GM12892 (cell line): Measurements from ENCODE around the gene FAM217A.

Source experiments
- POLR2A ChIP-seq: IDR thresholded peaks from 2 replicates; pipeline ENCODE4 v1.6.1; 2011; ENCODE audit warnings: low read depth, low read length, control low read depth
- POLR2AphosphoS5 ChIP-seq: IDR thresholded peaks from 2 replicates; pipeline ENCODE4 v1.6.1; 2011; ENCODE audit warnings: low read depth, low read length, control low read depth
- TAF1 ChIP-seq: IDR thresholded peaks from 2 replicates; pipeline ENCODE4 v1.6.1; 2011; ENCODE audit warnings: low read depth, mild to moderate bottlenecking, control low read depth, low read length, borderline replicate concordance

DNA sequence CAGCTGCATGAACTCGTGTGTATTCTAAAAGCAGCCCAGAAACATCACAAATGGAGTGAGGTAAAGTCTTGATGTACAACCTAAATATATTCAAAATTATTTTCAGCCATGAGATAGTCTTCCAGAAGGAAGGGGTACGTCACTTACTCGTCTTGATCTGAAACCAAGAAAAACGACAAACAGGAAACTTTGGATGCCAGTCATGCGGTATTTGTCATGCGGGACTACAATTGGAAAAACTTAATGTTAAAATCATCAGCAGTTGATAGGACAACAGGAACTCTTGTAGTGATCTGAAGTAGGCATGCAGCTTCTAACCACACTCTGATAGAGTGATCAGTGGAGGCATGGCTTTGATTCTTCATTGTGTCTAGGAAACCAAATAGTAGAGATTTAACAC is 29.7 kb downstream of the FAM217A start:
- TF ChIP-seq POLR2A (no peak), POLR2AphosphoS5 (no peak), TAF1 (no peak)
